GM13976 (cell line): ENCODE data around the gene SPATA16.

Experiments used
- DNase-seq: peaks from one replicate; pipeline ENCODE4 v3.0.0; 2012; ENCODE audit warnings: low spot score
- CTCF ChIP-seq: IDR thresholded peaks from 2 replicates; pipeline ENCODE4 v1.5.1; 2012; ENCODE audit warnings: borderline replicate concordance, mild to moderate bottlenecking; ENCODE audit not compliant: insufficient read depth; ENCODE audit errors: extremely low read depth, missing control alignments, control extremely low read depth
- in situ Hi-C: fragments of 300-500 bp; cut with MboI; formaldehyde crosslinking; loops from one replicate; pipeline ENCODE4 v1.12.0; 2022; ENCODE audit warnings: low sequenced_read_pairs, mixed read lengths, inconsistent platforms; ENCODE audit not compliant: unreplicated experiment

Gene SPATA16

DNA sequence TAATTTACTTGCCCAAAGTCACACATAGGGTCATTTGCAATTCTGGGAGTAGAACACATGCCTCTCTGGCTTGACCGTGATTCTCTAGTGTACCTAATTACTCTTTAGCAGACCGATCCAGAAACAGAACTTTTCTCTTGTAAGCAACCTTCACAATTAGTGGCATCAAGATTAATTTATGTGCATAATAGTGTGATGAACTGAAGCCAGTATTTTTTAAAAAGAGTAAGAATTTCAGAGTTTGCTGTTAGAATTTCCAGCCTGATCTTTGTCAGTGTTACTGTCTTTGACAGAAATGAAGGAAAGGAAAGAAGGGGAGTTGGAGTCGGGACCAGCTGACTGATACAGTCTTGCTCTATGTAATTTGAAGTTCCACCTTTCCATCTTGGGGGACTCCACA, 137.1 kb downstream of the SPATA16 start:
- in situ Hi-C loops: no loop called here
- DNase-seq: no peak

GRCh38 chr3:173003471-173003870, 137.6 kb downstream of the SPATA16 start:
- DNase-seq: no peak
- in situ Hi-C loops: no loop called here
- no peak for TF ChIP-seq CTCF

More for the DNA sequence above, 137.1 kb downstream of the SPATA16 start:
- no peak for TF ChIP-seq CTCF

- in situ Hi-C loops: no loop called here
- no peak for TF ChIP-seq CTCF
- DNase-seq: no peak
Observed at GRCh38 chr3:173001622-173002021, 139.4 kb downstream of the SPATA16 start.

DNA sequence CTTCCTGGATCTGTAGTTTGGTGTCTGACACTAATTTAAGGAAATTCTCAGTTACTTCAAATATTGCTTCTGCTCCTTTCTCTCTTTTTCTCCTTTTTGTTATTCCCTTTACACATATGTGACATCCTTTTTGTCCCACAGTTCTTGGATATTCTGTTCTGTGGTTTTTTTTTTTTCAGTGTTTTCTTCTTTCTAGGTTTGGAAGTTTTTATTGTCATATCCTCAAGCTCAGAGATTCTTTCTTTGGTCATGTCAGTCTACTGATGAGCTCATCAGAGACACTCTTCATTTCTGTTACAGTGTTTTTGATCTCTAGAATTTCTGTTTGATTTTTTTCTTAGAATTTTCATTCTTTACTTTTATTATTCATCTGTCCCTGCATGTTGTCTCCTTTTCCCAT, 140.5 kb downstream of the SPATA16 start:
- no peak for TF ChIP-seq CTCF
- DNase-seq: no peak
- in situ Hi-C loops: no loop called here

- in situ Hi-C loops: no loop called here
- no peak for DNase-seq
- no peak for TF ChIP-seq CTCF
Observed at GRCh38 chr3:172993412-172993811, 147.6 kb downstream of the SPATA16 start.

- no peak for DNase-seq
- in situ Hi-C loops: no loop called here
- no peak for TF ChIP-seq CTCF
Observed at GRCh38 chr3:172991424-172991996, 149.5 kb downstream of the SPATA16 start.

DNA sequence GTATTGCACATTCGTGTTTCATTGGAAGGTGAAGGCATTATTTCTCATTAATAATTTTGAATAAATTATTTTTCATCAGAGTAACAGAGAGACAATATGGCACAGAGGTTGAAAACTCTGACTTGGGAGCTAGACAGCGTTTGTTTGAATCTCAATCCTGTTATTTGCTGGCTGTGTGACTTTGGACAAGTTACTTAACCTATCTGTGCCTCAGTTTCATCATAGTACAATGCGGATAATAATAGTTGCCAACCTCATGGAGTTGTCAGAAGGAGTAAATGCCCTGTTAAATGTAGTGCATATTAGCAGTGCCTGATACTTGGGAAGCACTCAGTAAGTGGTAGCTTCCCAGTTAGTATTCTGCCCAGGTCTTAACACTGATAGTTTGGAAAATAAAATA, 151.7 kb downstream of the SPATA16 start:
- DNase-seq: no peak
- in situ Hi-C loops: no loop called here
- TF ChIP-seq CTCF: no peak
